Left lung (tissue), 10 donors: ENCODE data around the gene CDH13. TPM values are rescaled to one million over a fixed set of nuclear protein-coding genes. Genes with fewer than 3 reads are reported as not detected.

Experiments used
- ATAC-seq: fragments of 200-7000 bp; cut with Tn5 transposase; one replicate; pipeline ENCODE4 v1.9.1; 2020; ENCODE audit warnings: moderate library complexity
- DNase-seq, 4 donors: peaks; one replicate each; pipeline ENCODE4 v3.0.0-alpha.2; 2013 to 2020
- H3K27ac ChIP-seq, 2 donors: fragments of 200-600 bp; sonication (generic) in 1 of 2; one replicate each; pipeline versions ENCODE4 v1.5.0 to v1.8.0; 2020 to 2021
- H3K27me3 ChIP-seq, 2 donors: fragments of 200-600 bp; sonication (generic) in 1 of 2; one replicate each; pipeline versions ENCODE4 v1.5.0 to v1.8.0; 2020 to 2021
- H3K36me3 ChIP-seq, 2 donors: fragments of 200-600 bp; sonication (generic) in 1 of 2; one replicate each; pipeline versions ENCODE4 v1.5.0 to v1.8.0; 2020 to 2021
- H3K4me1 ChIP-seq, 2 donors: fragments of 200-600 bp; one replicate each; pipeline ENCODE4 v1.8.0; 2021
- H3K4me3 ChIP-seq, 2 donors: fragments of 200-600 bp; sonication (generic) in 1 of 2; one replicate each; pipeline versions ENCODE4 v1.5.0 to v1.8.0; 2020 to 2021; ENCODE audit warnings: mild to moderate bottlenecking in 1 of 2
- H3K9me3 ChIP-seq, 2 donors: fragments of 200-600 bp; sonication (generic) in 1 of 2; one replicate each; pipeline versions ENCODE4 v1.5.0 to v1.8.0; 2020 to 2021
- intact Hi-C, 2 donors: fragments of 100-400 bp; cut with DNase I; formaldehyde crosslinking; loops; one replicate each; pipeline versions ENCODE4 v1.11.2 to v1.14.2; 2022
- polyA plus RNA-seq, 6 donors: library from polyadenylated mRNA; unstranded; fragments of 120-200 nt; gene quantifications; one replicate each; pipeline ENCODE4 v1.2.1, GENCODE V29; 2013; ENCODE audit not compliant: insufficient read length in 6 of 6
- total RNA-seq, 2 donors: library from RNA; stranded (reverse); fragmentation: NEBNext Ultra II Directional; extraction: Animal tissue kit (Norgen Biotek cat#: 25700); gene quantifications; one replicate each; pipeline ENCODE4 v1.2.1, GENCODE V29; 2021
- TF ChIP-seq, protein P1 (sequence below), 2 donors: fragments of 200-600 bp; sonication (generic) in 1 of 2; IDR thresholded peaks; one replicate each; pipeline versions ENCODE4 v1.5.0 to v1.8.0; 2021; ENCODE audit warnings: antibody characterized with exemption in 2 of 2
- donor health status: DM: no; HTN: yes; CAD: no.
- donor health status: DM: no; HTN: no; CAD: no.

Gene CDH13
- total and polyA plus RNA-seq, 8 donors = 2.7 to 20.3 (median 3.2) TPM

DNA sequence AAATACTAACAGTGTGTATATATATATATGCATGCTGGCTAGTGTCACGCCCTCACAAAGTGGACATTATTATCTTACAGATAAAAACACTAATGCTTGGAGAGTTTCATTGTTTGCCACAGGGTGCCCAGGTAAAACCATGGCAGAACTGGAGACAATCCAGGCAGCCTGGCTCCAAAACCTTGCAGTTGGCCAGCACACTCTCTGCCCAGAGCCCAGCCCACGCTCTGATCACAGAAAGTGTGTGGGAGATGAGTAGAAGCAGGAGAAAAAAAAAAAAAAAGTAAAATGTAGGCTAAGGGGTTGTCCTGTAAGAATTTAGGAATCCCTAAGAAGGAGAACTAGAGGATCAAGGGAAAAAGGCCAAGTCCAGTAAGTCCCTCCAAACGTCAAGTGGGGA is 538.0 kb downstream of the CDH13 start:
- no peaks in the 10 kb centered on the region for H3K27me3 ChIP-seq
- H3K4me3 ChIP-seq = no peak overlapping the region
- no peaks in the 10 kb centered on the region for H3K36me3 ChIP-seq
- no peak for DNase-seq
- TF ChIP-seq, protein P1, sequence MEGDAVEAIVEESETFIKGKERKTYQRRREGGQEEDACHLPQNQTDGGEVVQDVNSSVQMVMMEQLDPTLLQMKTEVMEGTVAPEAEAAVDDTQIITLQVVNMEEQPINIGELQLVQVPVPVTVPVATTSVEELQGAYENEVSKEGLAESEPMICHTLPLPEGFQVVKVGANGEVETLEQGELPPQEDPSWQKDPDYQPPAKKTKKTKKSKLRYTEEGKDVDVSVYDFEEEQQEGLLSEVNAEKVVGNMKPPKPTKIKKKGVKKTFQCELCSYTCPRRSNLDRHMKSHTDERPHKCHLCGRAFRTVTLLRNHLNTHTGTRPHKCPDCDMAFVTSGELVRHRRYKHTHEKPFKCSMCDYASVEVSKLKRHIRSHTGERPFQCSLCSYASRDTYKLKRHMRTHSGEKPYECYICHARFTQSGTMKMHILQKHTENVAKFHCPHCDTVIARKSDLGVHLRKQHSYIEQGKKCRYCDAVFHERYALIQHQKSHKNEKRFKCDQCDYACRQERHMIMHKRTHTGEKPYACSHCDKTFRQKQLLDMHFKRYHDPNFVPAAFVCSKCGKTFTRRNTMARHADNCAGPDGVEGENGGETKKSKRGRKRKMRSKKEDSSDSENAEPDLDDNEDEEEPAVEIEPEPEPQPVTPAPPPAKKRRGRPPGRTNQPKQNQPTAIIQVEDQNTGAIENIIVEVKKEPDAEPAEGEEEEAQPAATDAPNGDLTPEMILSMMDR (IDR thresholded peaks at IDR 0.05) = no peak
- no peak overlapping the region for H3K27ac ChIP-seq
- no peaks in the 10 kb centered on the region for H3K4me1 ChIP-seq
- ATAC-seq = no peak
- intact Hi-C loops = no loop called here
- no peaks in the 10 kb centered on the region for H3K9me3 ChIP-seq

DNA sequence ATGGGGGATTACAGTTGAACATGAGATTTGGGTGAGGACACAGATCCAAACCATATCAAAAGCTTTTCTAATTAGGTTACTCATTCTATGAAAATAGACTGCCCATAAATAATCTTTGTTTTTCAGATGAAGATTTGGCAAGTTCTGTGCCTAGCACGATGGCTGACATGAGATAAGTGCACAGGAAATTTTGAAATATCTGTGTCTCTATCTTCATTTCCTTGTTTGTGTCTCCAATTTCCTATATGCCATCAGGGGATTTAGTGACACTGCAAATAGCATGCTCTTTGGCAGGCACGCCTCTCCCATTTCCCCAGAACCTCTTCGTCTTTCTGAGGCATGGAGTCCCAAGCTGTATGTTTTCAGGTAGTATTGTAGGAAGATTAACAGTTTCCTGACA is 544.6 kb downstream of the CDH13 start:
- Histone ChIP-seq H3K36me3 (no peaks in the 10 kb centered on the region), H3K4me1 (no peaks in the 10 kb centered on the region), H3K27me3 (no peaks in the 10 kb centered on the region), H3K4me3 (no peak overlapping the region), H3K9me3 (no peaks in the 10 kb centered on the region), H3K27ac (no peak overlapping the region)
- intact Hi-C loops = no loop called here
- DNase-seq (no peak), ATAC-seq (no peak)
- TF ChIP-seq, protein P1 (IDR thresholded peaks at IDR 0.05) = no peak

DNA sequence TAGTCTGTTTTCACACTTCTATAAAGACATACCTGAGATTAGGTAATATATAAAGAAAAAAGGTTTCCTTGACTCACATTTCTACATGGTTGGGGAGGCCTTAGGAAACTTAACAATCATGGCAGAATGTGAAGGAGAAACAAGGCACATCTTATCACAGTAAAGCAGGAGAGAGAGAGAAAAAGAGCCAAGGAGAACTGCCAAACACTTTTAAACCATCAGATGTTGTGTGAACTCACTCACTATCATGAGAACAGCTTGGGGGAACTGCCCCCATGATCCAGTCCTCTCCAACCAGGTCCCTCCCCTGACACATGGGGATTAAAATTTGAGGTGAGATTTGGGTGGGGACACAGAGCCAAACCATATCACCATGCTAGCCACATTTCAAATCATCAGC is 547.9 kb downstream of the CDH13 start:
- Histone ChIP-seq H3K4me3 (no peak overlapping the region), H3K9me3 (no peaks in the 10 kb centered on the region), H3K27ac (no peak overlapping the region), H3K27me3 (no peaks in the 10 kb centered on the region), H3K4me1 (no peaks in the 10 kb centered on the region), H3K36me3 (no peaks in the 10 kb centered on the region)
- intact Hi-C loops = no loop called here
- DNase-seq = no peak
- ATAC-seq = no peak
- TF ChIP-seq, protein P1 (IDR thresholded peaks at IDR 0.05) = no peak

DNA sequence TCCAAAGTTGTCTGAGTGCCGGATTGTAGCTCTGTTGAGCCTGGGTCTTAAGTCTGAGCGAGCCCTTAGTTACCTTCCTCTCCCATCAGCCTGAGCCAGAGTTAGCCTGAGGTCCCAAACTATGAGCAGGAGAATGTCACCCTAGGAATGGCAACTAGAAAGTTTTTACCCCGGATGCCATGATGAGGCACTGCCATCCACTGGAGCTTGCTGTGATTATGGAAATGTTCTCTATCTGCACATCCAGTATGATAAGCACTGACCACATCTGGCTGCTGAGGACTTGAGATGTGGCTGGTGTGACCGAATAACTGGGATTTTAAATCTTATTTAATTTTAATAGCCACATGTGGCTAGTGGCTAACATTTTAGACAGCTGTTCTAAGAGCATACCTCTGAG is 550.0 kb downstream of the CDH13 start:
- Histone ChIP-seq H3K27ac (no peak overlapping the region), H3K4me1 (no peaks in the 10 kb centered on the region), H3K27me3 (no peaks in the 10 kb centered on the region), H3K4me3 (no peak overlapping the region), H3K9me3 (no peaks in the 10 kb centered on the region), H3K36me3 (no peaks in the 10 kb centered on the region)
- DNase-seq (no peak), ATAC-seq (no peak)
- intact Hi-C loops = no loop called here
- TF ChIP-seq, protein P1 (IDR thresholded peaks at IDR 0.05) = no peak

DNA sequence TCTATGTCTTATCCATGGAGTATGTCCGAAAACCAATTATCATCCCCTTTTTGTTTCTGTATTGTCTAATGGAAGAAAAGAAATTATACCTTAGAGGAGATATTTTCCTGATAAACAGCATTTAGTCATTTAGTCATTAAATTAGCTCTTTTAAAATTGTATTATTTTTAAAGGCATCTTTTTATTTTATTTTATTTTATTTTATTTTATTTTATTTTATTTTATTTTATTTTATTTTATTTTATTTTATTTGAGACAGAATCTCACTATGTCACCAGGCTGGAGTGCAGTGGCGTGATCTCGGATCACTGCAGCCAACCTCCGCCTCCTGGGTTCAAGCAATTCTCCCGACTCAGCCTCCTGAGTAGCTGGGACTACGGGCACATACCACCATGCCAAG is 559.1 kb downstream of the CDH13 start:
- no peaks in the 10 kb centered on the region for H3K9me3 ChIP-seq
- no peaks in the 10 kb centered on the region for H3K36me3 ChIP-seq
- H3K27me3 ChIP-seq = no peaks in the 10 kb centered on the region
- H3K4me1 ChIP-seq = no peaks in the 10 kb centered on the region
- H3K27ac ChIP-seq = no peak overlapping the region
- TF ChIP-seq, protein P1 (IDR thresholded peaks at IDR 0.05) = no peak
- DNase-seq = no peak
- intact Hi-C loops = no loop called here
- no peak overlapping the region for H3K4me3 ChIP-seq
- ATAC-seq = no peak
